Skeletal muscle tissue (tissue), 4 donors: Measurements from ENCODE around the gene TMEM235. TPM values are rescaled to one million over a fixed set of nuclear protein-coding genes. Genes with fewer than 3 reads are reported as not detected.

Source experiments
- H3K27ac ChIP-seq: one replicate; pipeline ENCODE4 v1.7.0; 2013; ENCODE audit warnings: mild to moderate bottlenecking, low read depth, low read length, inconsistent platforms
- H3K27me3 ChIP-seq, 3 donors: one replicate each; pipeline ENCODE4 v1.7.0; 2013; ENCODE audit warnings: low read length in 3 of 3; ENCODE audit not compliant: control insufficient read depth in 3 of 3, insufficient read depth in 3 of 3
- H3K36me3 ChIP-seq, 3 donors: one replicate each; pipeline ENCODE4 v1.7.0; 2013; ENCODE audit warnings: low read length in 3 of 3; ENCODE audit not compliant: control insufficient read depth in 3 of 3, insufficient read depth in 3 of 3
- H3K4me1 ChIP-seq, 3 donors: one replicate each; pipeline ENCODE4 v1.7.0; 2013; ENCODE audit warnings: low read length in 3 of 3, mild to moderate bottlenecking in 3 of 3; ENCODE audit not compliant: control insufficient read depth in 3 of 3, insufficient read depth in 3 of 3
- H3K4me3 ChIP-seq, 3 donors: one replicate each; pipeline ENCODE4 v1.7.0; 2013; ENCODE audit warnings: low read length in 3 of 3
- H3K9ac ChIP-seq, 3 donors: one replicate each; pipeline ENCODE4 v1.7.0; 2013; ENCODE audit warnings: low read length in 3 of 3, mild to moderate bottlenecking in 3 of 3, moderate library complexity in 2 of 3, low read depth in 1 of 3
- H3K9me3 ChIP-seq, 3 donors: one replicate each; pipeline ENCODE4 v1.7.0; 2013; ENCODE audit warnings: low read length in 3 of 3; ENCODE audit not compliant: control insufficient read depth in 3 of 3
- total RNA-seq: library from RNA; depleted of rRNA; stranded (reverse); fragments of >200 nt; gene quantifications from one replicate; pipeline ENCODE4 v1.2.3, GENCODE V29; 2014
- donor health status: Osteomylitis.

TMEM235 gene
- total RNA-seq: not detected

- Histone ChIP-seq H3K36me3 (no peaks in the 10 kb centered on the region), H3K27me3 (peaks cover 30 to 50% (median 36%) of the 10 kb centered on the region in 3 donors), H3K9ac (no peak within 1 kb of the TSS), H3K4me3 (no peak within 1 kb of the TSS), H3K4me1 (peaks cover 0 to 5% (median 0%) of the 10 kb centered on the region in 3 donors), H3K9me3 (no peaks in the 10 kb centered on the region), H3K27ac (no peak within 1 kb of the TSS)
Measured at GRCh38 chr17:78230996-78231935, at the start of gene TMEM235. TSS of gene TMEM235 (plus strand) at chr17:78231631. CDS start at chr17:78232024, 393 bp downstream.

DNA sequence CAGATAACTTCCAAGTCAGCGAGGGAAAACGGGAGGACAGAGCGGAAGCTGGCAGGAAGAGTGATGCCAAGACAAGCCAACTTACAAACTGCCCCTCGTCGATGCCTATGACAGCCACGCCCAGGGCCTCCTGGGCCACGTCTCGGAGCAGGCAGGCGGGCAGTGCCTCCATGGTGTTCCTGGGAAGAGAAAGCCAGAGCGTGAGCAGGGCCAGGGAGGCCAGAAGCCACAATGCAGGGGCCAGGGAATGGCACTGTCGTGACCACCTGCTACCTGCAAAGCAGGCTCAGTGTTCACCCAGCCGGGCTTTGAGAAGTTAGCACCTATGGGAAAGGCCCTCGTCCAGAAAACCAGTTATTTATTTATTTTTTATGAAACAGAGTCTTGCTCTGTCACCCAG lies 48.9 kb upstream of the TMEM235 start:
- Histone ChIP-seq H3K4me1 (peaks cover 10 to 27% (median 25%) of the 10 kb centered on the region in 3 donors), H3K9me3 (no peaks in the 10 kb centered on the region), H3K27me3 (no peaks in the 10 kb centered on the region), H3K4me3 (no peak overlapping the region), H3K36me3 (no peaks in the 10 kb centered on the region), H3K27ac (no peak overlapping the region), H3K9ac (no peak overlapping the region)

DNA sequence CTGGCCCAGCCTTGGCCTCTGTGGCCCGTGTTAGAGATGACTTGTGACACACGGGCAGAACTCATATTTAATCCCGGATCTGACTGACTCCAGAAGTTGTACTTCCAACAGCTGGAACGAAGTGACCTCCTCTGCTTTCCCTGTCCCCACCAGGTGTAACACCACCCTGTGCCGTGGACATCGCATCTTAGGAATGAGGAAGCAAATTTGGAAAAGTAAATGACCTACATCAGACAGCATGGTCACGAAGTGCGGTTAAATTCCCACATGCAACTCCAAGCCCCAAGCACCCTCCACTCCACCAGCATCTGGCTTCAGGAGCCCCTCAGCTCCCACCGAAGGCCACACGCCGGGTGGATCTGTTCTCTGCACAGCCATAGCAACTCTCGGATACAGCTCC lies 47.5 kb upstream of the TMEM235 start:
- Histone ChIP-seq H3K4me3 (no peak overlapping the region), H3K4me1 (peaks cover 10 to 33% (median 25%) of the 10 kb centered on the region in 3 donors), H3K27me3 (no peaks in the 10 kb centered on the region), H3K9me3 (no peaks in the 10 kb centered on the region), H3K27ac (no peak overlapping the region), H3K9ac (no peak overlapping the region), H3K36me3 (no peaks in the 10 kb centered on the region)

- Histone ChIP-seq H3K4me1 (peaks cover 10 to 30% (median 21%) of the 10 kb centered on the region in 3 donors), H3K4me3 (no peak overlapping the region), H3K27me3 (no peaks in the 10 kb centered on the region), H3K9me3 (no peaks in the 10 kb centered on the region), H3K36me3 (no peaks in the 10 kb centered on the region), H3K9ac (no peak overlapping the region), H3K27ac (no peak overlapping the region)
Measured at GRCh38 chr17:78184351-78184750, 47.1 kb upstream of the TMEM235 start.

DNA sequence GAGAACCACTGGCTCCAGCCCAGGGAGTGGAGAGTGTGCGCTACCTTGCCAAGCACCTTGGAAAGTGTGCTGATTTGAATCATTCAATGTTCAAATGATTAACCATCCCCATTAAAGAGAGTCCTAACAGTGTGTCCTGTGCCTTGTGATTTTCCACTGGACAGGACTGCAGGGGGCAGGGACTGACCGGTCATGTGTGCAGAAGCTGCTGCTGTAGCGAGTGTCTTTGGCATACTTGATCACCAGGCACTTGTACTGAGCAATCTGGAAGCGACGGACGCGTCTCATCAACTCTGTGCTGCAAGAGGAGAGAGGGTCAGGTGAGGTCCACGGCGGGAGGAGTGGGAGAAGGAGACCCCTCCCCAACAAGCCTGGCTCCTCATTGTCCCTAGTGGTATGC lies 46.6 kb upstream of the TMEM235 start:
- Histone ChIP-seq H3K9ac (no peak overlapping the region), H3K27ac (no peak overlapping the region), H3K9me3 (no peaks in the 10 kb centered on the region), H3K4me3 (no peak overlapping the region), H3K27me3 (no peaks in the 10 kb centered on the region), H3K36me3 (no peaks in the 10 kb centered on the region), H3K4me1 (peaks cover 10 to 25% (median 16%) of the 10 kb centered on the region in 3 donors)

- Histone ChIP-seq H3K4me3 (peak overlapping the region; percentile 29 to 79 (median 69)), H3K36me3 (peaks cover 0 to 4% (median 3%) of the 10 kb centered on the region in 3 donors), H3K9ac (peak overlapping the region in 1 of 3 donors; percentile 25), H3K9me3 (no peaks in the 10 kb centered on the region), H3K27ac (no peak overlapping the region), H3K4me1 (peaks cover 9 to 17% (median 10%) of the 10 kb centered on the region in 3 donors), H3K27me3 (no peaks in the 10 kb centered on the region)
Measured at GRCh38 chr17:78185981-78186691, 45.3 kb upstream of the TMEM235 start.

DNA sequence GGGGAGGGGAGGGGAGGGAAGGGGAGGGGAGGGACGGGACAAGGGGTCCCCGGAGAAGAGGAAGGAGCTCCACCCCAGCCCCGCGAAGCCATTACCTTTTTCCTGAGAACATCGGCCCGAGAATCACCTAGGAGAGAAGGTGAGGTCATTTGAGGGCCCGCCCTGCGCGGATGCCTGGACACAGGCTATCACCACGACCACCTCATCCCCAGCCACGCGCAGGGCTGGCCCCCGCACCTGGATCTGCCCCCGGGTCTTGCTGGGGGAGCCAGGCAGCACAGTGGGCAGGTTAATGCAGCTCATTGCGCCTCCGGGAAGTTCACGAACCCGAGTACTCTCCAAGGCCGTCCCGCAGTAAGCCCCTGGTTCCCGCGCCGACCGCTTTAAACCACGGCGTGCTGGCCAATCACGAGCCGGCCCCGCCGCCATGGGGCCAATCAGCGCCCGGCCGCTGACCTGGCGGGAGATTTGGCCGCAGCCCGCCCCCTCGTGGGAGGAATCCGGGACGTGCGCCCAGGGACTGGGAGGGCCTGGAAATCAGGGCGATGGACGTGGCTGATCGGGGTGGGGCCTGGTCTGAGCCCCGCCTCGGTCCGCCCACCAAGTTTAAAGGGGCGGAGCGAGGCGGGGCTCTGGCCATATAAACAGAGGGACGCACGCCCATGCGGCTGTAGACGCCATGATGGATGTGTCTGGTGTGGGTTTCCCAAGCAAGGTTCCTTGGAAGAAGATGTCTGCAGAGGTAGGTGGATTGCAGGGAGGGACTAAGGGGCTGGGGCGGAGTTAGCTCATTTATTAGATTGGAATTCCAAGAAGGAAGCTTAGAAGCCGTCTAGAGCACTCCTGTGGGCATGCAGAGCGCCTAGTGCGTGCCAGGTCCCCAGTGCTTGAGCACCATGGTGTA lies 44.5 kb upstream of the TMEM235 start, which contains the start of the genes AFMID and TK1:
Gene AFMID (plus strand): TSS at position 671 of the 904 bp plus-strand sequence. CDS start 9 bp downstream, at position 680.
Gene TK1 (minus strand): TSS at position 361 of the 904 bp plus-strand sequence. CDS start 58 bp downstream, at position 303.
- H3K27me3 ChIP-seq: no peaks in the 10 kb centered on the region
- H3K4me3 ChIP-seq: peak within 1 kb of the TSS; percentile 75 to 84 (median 81)
- no peaks in the 10 kb centered on the region for H3K9me3 ChIP-seq
- H3K27ac ChIP-seq: peak within 1 kb of the TSS; percentile 58
- peaks cover 0 to 5% (median 4%) of the 10 kb centered on the region in 3 donors for H3K36me3 ChIP-seq
- peak within 1 kb of the TSS in 2 of 3 donors; percentile 62 to 77 for H3K9ac ChIP-seq
- peaks cover 9 to 17% (median 10%) of the 10 kb centered on the region in 3 donors for H3K4me1 ChIP-seq

- no peaks in the 10 kb centered on the region for H3K9me3 ChIP-seq
- H3K36me3 ChIP-seq: peaks cover 6 to 20% (median 11%) of the 10 kb centered on the region in 3 donors
- no peak overlapping the region for H3K4me3 ChIP-seq
- H3K27ac ChIP-seq: no peak overlapping the region
- no peaks in the 10 kb centered on the region for H3K27me3 ChIP-seq
- no peaks in the 10 kb centered on the region for H3K4me1 ChIP-seq
- no peak overlapping the region for H3K9ac ChIP-seq
Measured at GRCh38 chr17:78196716-78197115, 34.7 kb upstream of the TMEM235 start.

- Histone ChIP-seq H3K9ac (no peak overlapping the region), H3K9me3 (no peaks in the 10 kb centered on the region), H3K4me1 (no peaks in the 10 kb centered on the region), H3K27ac (no peak overlapping the region), H3K36me3 (peaks cover 6 to 20% (median 11%) of the 10 kb centered on the region in 3 donors), H3K4me3 (no peak overlapping the region), H3K27me3 (no peaks in the 10 kb centered on the region)
Measured at GRCh38 chr17:78197147-78197832, 34.1 kb upstream of the TMEM235 start.
